ENCODE results near the gene C1QBP. TPM values are rescaled to one million over a fixed set of nuclear protein-coding genes. Genes with fewer than 3 reads are reported as not detected.
"Not testable (repeated sequence)": the region's sequence is repeated elsewhere in the genome, so short reads cannot be mapped to it uniquely, and the experiment has no call there.

Gene C1QBP
- 189 and 236 TPM in 2 replicates for total RNA-seq (2014; rRNA removed; shearing (Covaris generic))

GRCh38 chr17:5438716-5439445, at the start of gene C1QBP:
TSS of gene C1QBP (minus strand) at chr17:5439155. CDS start at chr17:5439073, 82 bp downstream.
- DNase-seq (ENCODE audit: low spot score): peak; percentile 91

GRCh38 chr17:5488752-5489151, 49.8 kb upstream of the C1QBP start:
- no peak for DNase-seq (ENCODE audit: low spot score)

- DNase-seq (ENCODE audit: low spot score): peak; percentile 94
Measured at GRCh38 chr17:5486206-5487124, 47.5 kb upstream of the C1QBP start, which contains the start of gene MIS12. TSS of gene MIS12 (plus strand) at chr17:5486566. CDS start at chr17:5488863, 2,297 bp downstream.

- peak; percentile 9 for DNase-seq (ENCODE audit: low spot score)
Measured at GRCh38 chr17:5485270-5486205, 46.6 kb upstream of the C1QBP start, which contains the start of gene DERL2. TSS of gene DERL2 (minus strand) at chr17:5486178. CDS start at chr17:5486161, 17 bp downstream.

- DNase-seq (ENCODE audit: low spot score): no peak
Measured at GRCh38 chr17:5481451-5481850, 42.5 kb upstream of the C1QBP start.

- no peak for DNase-seq (ENCODE audit: low spot score)
Measured at GRCh38 chr17:5480962-5481361, 42.0 kb upstream of the C1QBP start.

- no peak for DNase-seq (ENCODE audit: low spot score)
Measured at GRCh38 chr17:5478992-5479391, 40.0 kb upstream of the C1QBP start.

- DNase-seq (ENCODE audit: low spot score): no peak
Measured at GRCh38 chr17:5473906-5474305, 35.0 kb upstream of the C1QBP start.

GRCh38 chr17:5472511-5472910, 33.6 kb upstream of the C1QBP start:
- no peak for DNase-seq (ENCODE audit: low spot score)

- DNase-seq (ENCODE audit: low spot score): no peak
Measured at GRCh38 chr17:5468075-5468473, 29.1 kb upstream of the C1QBP start.

- peak; percentile 5 for DNase-seq (ENCODE audit: low spot score)
Measured at GRCh38 chr17:5467416-5467815, 28.5 kb upstream of the C1QBP start.

- DNase-seq (ENCODE audit: low spot score): no peak
Measured at GRCh38 chr17:5466295-5466694, 27.3 kb upstream of the C1QBP start.

- DNase-seq (ENCODE audit: low spot score): no peak
Measured at GRCh38 chr17:5464717-5465507, 26.0 kb upstream of the C1QBP start.

- no peak for DNase-seq (ENCODE audit: low spot score)
Measured at GRCh38 chr17:5446786-5447185, 7.8 kb upstream of the C1QBP start.

GRCh38 chr17:5444209-5444608, 5.3 kb upstream of the C1QBP start:
- DNase-seq (ENCODE audit: low spot score): no peak

- no peak for DNase-seq (ENCODE audit: low spot score)
Measured at GRCh38 chr17:5443728-5444127, 4.8 kb upstream of the C1QBP start.

- no peak for DNase-seq (ENCODE audit: low spot score)
Measured at GRCh38 chr17:5439446-5439764, 450 bp upstream of the C1QBP start.

- DNase-seq (ENCODE audit: low spot score): no peak
Measured at GRCh38 chr17:5437721-5438317, 1.1 kb downstream of the C1QBP start.

- DNase-seq (ENCODE audit: low spot score): not testable (repeated sequence)
Measured at GRCh38 chr17:5435781-5436315, 3.1 kb downstream of the C1QBP start.

GRCh38 chr17:5434984-5435383, 4.0 kb downstream of the C1QBP start:
- DNase-seq (ENCODE audit: low spot score): no peak
